Upper lobe of left lung (tissue), 4 donors: ENCODE results near the gene IL22RA2.

Source experiments
- EP300 ChIP-seq, 4 donors: sonication (generic); formaldehyde crosslinking; IDR thresholded peaks; one replicate each; pipeline ENCODE4 v1.5.1; 2017; ENCODE audit warnings: antibody characterized with exemption in 4 of 4, control low read depth in 2 of 4
- TF ChIP-seq, protein P1 (sequence below), 6 experiments: fragments of 450-650 bp in 4 of 6; fragments of 200-600 bp in 2 of 6; sonication (generic) in 2 of 6; IDR thresholded peaks; one replicate each; pipeline ENCODE4 v1.5.1; 2016 to 2019; ENCODE audit warnings: antibody characterized with exemption in 6 of 6

DNA sequence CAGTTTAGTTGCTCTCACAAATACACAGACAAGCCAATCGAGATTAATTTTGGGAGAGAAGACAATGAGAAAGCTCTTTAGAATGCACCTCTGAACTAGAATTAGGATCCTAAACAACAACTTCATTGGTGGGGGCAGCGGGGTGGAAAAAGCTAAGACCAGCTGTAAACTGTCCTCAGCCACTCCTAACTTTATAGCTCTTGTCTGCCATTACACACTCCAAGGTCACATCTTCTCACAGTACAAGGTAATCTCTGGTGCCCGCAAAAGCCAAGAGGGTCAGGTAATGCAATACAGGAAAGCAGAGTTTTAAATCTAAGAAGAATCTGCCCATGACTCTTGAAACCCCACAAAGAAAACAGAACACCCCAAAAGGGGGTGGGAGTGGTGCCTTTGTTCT lies 17.8 kb upstream of the IL22RA2 start:
- TF ChIP-seq, protein P1, sequence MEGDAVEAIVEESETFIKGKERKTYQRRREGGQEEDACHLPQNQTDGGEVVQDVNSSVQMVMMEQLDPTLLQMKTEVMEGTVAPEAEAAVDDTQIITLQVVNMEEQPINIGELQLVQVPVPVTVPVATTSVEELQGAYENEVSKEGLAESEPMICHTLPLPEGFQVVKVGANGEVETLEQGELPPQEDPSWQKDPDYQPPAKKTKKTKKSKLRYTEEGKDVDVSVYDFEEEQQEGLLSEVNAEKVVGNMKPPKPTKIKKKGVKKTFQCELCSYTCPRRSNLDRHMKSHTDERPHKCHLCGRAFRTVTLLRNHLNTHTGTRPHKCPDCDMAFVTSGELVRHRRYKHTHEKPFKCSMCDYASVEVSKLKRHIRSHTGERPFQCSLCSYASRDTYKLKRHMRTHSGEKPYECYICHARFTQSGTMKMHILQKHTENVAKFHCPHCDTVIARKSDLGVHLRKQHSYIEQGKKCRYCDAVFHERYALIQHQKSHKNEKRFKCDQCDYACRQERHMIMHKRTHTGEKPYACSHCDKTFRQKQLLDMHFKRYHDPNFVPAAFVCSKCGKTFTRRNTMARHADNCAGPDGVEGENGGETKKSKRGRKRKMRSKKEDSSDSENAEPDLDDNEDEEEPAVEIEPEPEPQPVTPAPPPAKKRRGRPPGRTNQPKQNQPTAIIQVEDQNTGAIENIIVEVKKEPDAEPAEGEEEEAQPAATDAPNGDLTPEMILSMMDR (IDR thresholded peaks at IDR 0.05) = no peak
- no peak for TF ChIP-seq EP300 (IDR thresholded peaks at IDR 0.05)
